Chondrocyte (in vitro differentiated cells): ENCODE measurements around the gene MORC2. TPM values are rescaled to one million over a fixed set of nuclear protein-coding genes. Genes with fewer than 3 reads are reported as not detected.

Experiments used
- DNase-seq: peaks from one replicate; pipeline ENCODE4 v3.0.0; 2021; ENCODE audit warnings: mixed read lengths, low spot score
- H3K27ac Mint-ChIP-seq: one replicate; pipeline ENCODE4 v1.8.0; 2021; ENCODE audit warnings: mild to moderate bottlenecking, moderate library complexity, mixed read lengths; ENCODE audit not compliant: unreplicated experiment
- H3K27me3 Mint-ChIP-seq: 2 replicates; pipeline ENCODE4 v1.8.0; 2021; ENCODE audit warnings: low read depth, mixed read lengths
- H3K36me3 Mint-ChIP-seq: 2 replicates; pipeline ENCODE4 v1.8.0; 2021; ENCODE audit warnings: low read depth, mixed read lengths
- H3K4me1 Mint-ChIP-seq: 2 replicates; pipeline ENCODE4 v1.8.0; 2021; ENCODE audit warnings: low read depth, mild to moderate bottlenecking, mixed read lengths
- H3K4me3 Mint-ChIP-seq: one replicate; pipeline ENCODE4 v1.8.0; 2021; ENCODE audit warnings: mild to moderate bottlenecking, moderate library complexity, mixed read lengths; ENCODE audit not compliant: unreplicated experiment
- H3K9me3 Mint-ChIP-seq: 2 replicates; pipeline ENCODE4 v1.8.0; 2021; ENCODE audit warnings: low read depth, mixed read lengths
- CTCF ChIP-seq: fragments of 200-600 bp; sonication (generic); IDR thresholded peaks from 2 replicates; pipeline ENCODE4 v1.5.0; 2021; ENCODE audit warnings: antibody characterized with exemption, mild to moderate bottlenecking, moderate library complexity
- total RNA-seq: library from RNA; stranded (reverse); gene quantifications from 3 replicates; pipeline ENCODE4 v1.2.1, GENCODE V29; 2021

The MORC2 gene
- total RNA-seq, 1 donor from 2014 or later = 29.6 TPM

GRCh38 chr22:30934053-30934452 lies 34.5 kb downstream of the MORC2 start:
- no peaks in the 10 kb centered on the region for H3K27me3 Mint-ChIP-seq
- H3K4me3 Mint-ChIP-seq = no peak overlapping the region
- peaks cover 64% of the 10 kb centered on the region for H3K36me3 Mint-ChIP-seq
- no peak for TF ChIP-seq CTCF
- H3K27ac Mint-ChIP-seq = no peak overlapping the region
- no peak for DNase-seq
- H3K4me1 Mint-ChIP-seq = no peaks in the 10 kb centered on the region
- H3K9me3 Mint-ChIP-seq = no peaks in the 10 kb centered on the region

GRCh38 chr22:30933457-30933856 lies 35.1 kb downstream of the MORC2 start:
- no peak for TF ChIP-seq CTCF
- H3K9me3 Mint-ChIP-seq = no peaks in the 10 kb centered on the region
- no peaks in the 10 kb centered on the region for H3K4me1 Mint-ChIP-seq
- no peak overlapping the region for H3K27ac Mint-ChIP-seq
- peaks cover 64% of the 10 kb centered on the region for H3K36me3 Mint-ChIP-seq
- no peak for DNase-seq
- H3K4me3 Mint-ChIP-seq = no peak overlapping the region
- no peaks in the 10 kb centered on the region for H3K27me3 Mint-ChIP-seq

- Mint-ChIP-seq H3K9me3 (no peaks in the 10 kb centered on the region), H3K27me3 (no peaks in the 10 kb centered on the region), H3K27ac (no peak overlapping the region), H3K4me1 (no peaks in the 10 kb centered on the region), H3K4me3 (no peak overlapping the region), H3K36me3 (peaks cover 66% of the 10 kb centered on the region)
- no peak for DNase-seq
- no peak for TF ChIP-seq CTCF
Measured at GRCh38 chr22:30932661-30933060, 35.9 kb downstream of the MORC2 start.

GRCh38 chr22:30931541-30932300 lies 36.9 kb downstream of the MORC2 start:
- Mint-ChIP-seq H3K4me1 (no peaks in the 10 kb centered on the region), H3K36me3 (peaks cover 70% of the 10 kb centered on the region), H3K27me3 (no peaks in the 10 kb centered on the region), H3K27ac (no peak overlapping the region), H3K9me3 (no peaks in the 10 kb centered on the region), H3K4me3 (no peak overlapping the region)
- DNase-seq = no peak
- TF ChIP-seq CTCF = no peak

- Mint-ChIP-seq H3K36me3 (peaks cover 69% of the 10 kb centered on the region), H3K27me3 (no peaks in the 10 kb centered on the region), H3K9me3 (no peaks in the 10 kb centered on the region), H3K27ac (no peak overlapping the region), H3K4me3 (no peak overlapping the region), H3K4me1 (no peaks in the 10 kb centered on the region)
- TF ChIP-seq CTCF = no peak
- DNase-seq = no peak
Measured at GRCh38 chr22:30930228-30930627, 38.3 kb downstream of the MORC2 start.
